GM12878 (cell line): ENCODE measurements around the gene COPS7A. TPM values are rescaled to one million over a fixed set of nuclear protein-coding genes. Genes with fewer than 3 reads are reported as not detected.
A peak's percentile ranks its signal among the peaks of the same experiment; 100 is the strongest.

Experiments used
- ATAC-seq: fragments of 200-7000 bp; cut with Tn5 transposase; 3 replicates; pipeline ENCODE4 v1.9.1; 2020; ENCODE audit warnings: mild to moderate bottlenecking, moderate library complexity
- Bru-seq: library from RNA; stranded (reverse); fragments of 400-500 nt; gene quantifications from one replicate; lab custom pipeline; 2021; lab: Mats Ljungman, UMichigan
- BruChase-seq, 2 experiments: library from RNA; stranded (reverse); fragments of 400-500 nt; gene quantifications; one replicate each; lab custom pipeline; 2021; lab: Mats Ljungman, UMichigan
- BruUV-seq: library from RNA; stranded (reverse); fragments of 400-500 nt; replicated peaks from 2 replicates; lab custom pipeline; 2021; lab: Mats Ljungman, UMichigan
- CTCF ChIA-PET: fragments of 300-600 bp; sonication (Branson Sonifier 250); formaldehyde crosslinking; extraction: SDS; loops from one replicate; lab custom pipeline; 2021; ENCODE audit warnings: inconsistent platforms; lab: Yijun Ruan, JAX
- POLR2A ChIA-PET: fragments of 350-600 bp; formaldehyde crosslinking; extraction: SDS; loops from one replicate; lab custom pipeline; 2021; ENCODE audit warnings: inconsistent platforms; lab: Charles Lee
- RAD21 ChIA-PET: fragments of 300-600 bp; sonication (Branson Sonifier 250); formaldehyde crosslinking; loops from one replicate; lab custom pipeline; 2023; ENCODE audit warnings: antibody characterized with exemption; ENCODE audit not compliant: unreplicated experiment; lab: Charles Lee
- SMC1A ChIA-PET: fragments of 300-600 bp; sonication (Branson Sonifier 250); formaldehyde crosslinking; loops from one replicate; lab custom pipeline; 2023; ENCODE audit not compliant: unreplicated experiment, uncharacterized antibody; lab: Charles Lee
- DNase-seq: peaks from one replicate; pipeline ENCODE4 v3.0.0-alpha.2; 2011; ENCODE audit warnings: low read depth, low spot score
- FAIRE-seq: peaks from 3 replicates; lab custom pipeline; 2011; peaks lifted over from hg19 to GRCh38; lab: Jason Lieb, UNC
- H2AFZ ChIP-seq: 2 replicates; pipeline ENCODE4 v1.6.0; 2011; ENCODE audit warnings: low read depth, low read length, control low read depth; ENCODE audit not compliant: control insufficient read depth
- H3K27ac ChIP-seq: 2 replicates; pipeline ENCODE4 v1.5.1; 2011; ENCODE audit warnings: control low read depth; ENCODE audit not compliant: control insufficient read depth, insufficient read depth
- H3K27me3 ChIP-seq, 2 experiments: replicated peaks in 1 of 2; 2 replicates each; pipeline versions ENCODE4 v1.6.0 to v1.6.1; 2011; ENCODE audit warnings: low read length in 1 of 2; ENCODE audit not compliant: control insufficient read depth in 2 of 2, insufficient read depth in 2 of 2
- H3K36me3 ChIP-seq, 2 experiments: 2 replicates each; pipeline ENCODE4 v1.5.1; 2011; ENCODE audit warnings: low read length in 1 of 2; ENCODE audit not compliant: control insufficient read depth in 2 of 2, insufficient read depth in 2 of 2
- H3K4me1 ChIP-seq: 2 replicates; pipeline ENCODE4 v1.6.1; 2011; ENCODE audit warnings: mild to moderate bottlenecking, low read length, moderate library complexity, mixed read lengths; ENCODE audit not compliant: control insufficient read depth, insufficient read depth
- H3K4me2 ChIP-seq: 2 replicates; pipeline ENCODE4 v1.6.0; 2011; ENCODE audit warnings: control low read depth; ENCODE audit not compliant: control insufficient read depth, insufficient read depth
- H3K4me3 ChIP-seq: fragments of 200-600 bp; sonication (generic); 2 replicates; pipeline ENCODE4 v1.5.1; 2016
- H3K79me2 ChIP-seq: 2 replicates; pipeline ENCODE4 v1.6.0; 2011; ENCODE audit warnings: low read length; ENCODE audit not compliant: control insufficient read depth, insufficient read depth
- H3K9ac ChIP-seq: 2 replicates; pipeline ENCODE4 v1.8.0; 2011; ENCODE audit warnings: low read length, control low read depth, mixed read lengths; ENCODE audit not compliant: control insufficient read depth, insufficient read depth
- H3K9me3 ChIP-seq: replicated peaks from 3 replicates; pipeline ENCODE4 v1.5.1; 2011; ENCODE audit warnings: mild to moderate bottlenecking, low read length; ENCODE audit not compliant: control insufficient read depth, insufficient read depth
- H4K20me1 ChIP-seq: 2 replicates; pipeline ENCODE4 v1.6.0; 2011; ENCODE audit not compliant: control insufficient read depth, insufficient read depth
- BRCA1 ChIP-seq: IDR thresholded peaks from 2 replicates; pipeline ENCODE4 v1.6.1; 2011; ENCODE audit warnings: low read depth, low read length, improper control_type of control experiment
- CHD4 ChIP-seq: fragments of 200-600 bp; sonication (generic); IDR thresholded peaks from 2 replicates; pipeline ENCODE4 v1.6.1; 2016; ENCODE audit warnings: mild to moderate bottlenecking
- CREB1 ChIP-seq: IDR thresholded peaks from 2 replicates; pipeline ENCODE4 v1.6.1; 2012; ENCODE audit warnings: low read depth, mild to moderate bottlenecking, inconsistent platforms
- FOS ChIP-seq: IDR thresholded peaks from 3 replicates; pipeline ENCODE4 v1.6.1; 2011; ENCODE audit warnings: borderline replicate concordance; ENCODE audit not compliant: insufficient read length; ENCODE audit errors: extremely low read depth
- FOXM1 ChIP-seq: IDR thresholded peaks from 2 replicates; pipeline ENCODE4 v1.6.1; 2012; ENCODE audit warnings: low read depth, mild to moderate bottlenecking, inconsistent platforms, low read length, moderate library complexity
- IRF4 ChIP-seq: IDR thresholded peaks from 2 replicates; pipeline ENCODE4 v1.6.1; 2011; ENCODE audit warnings: low read depth, low read length
- JUNB ChIP-seq: IDR thresholded peaks from 2 replicates; pipeline ENCODE4 v1.6.1; 2016; ENCODE audit warnings: antibody characterized with exemption, mild to moderate bottlenecking
- NFYB ChIP-seq: IDR thresholded peaks from 2 replicates; pipeline ENCODE4 v1.6.1; 2011; ENCODE audit warnings: low read depth, mild to moderate bottlenecking, low read length, improper control_type of control experiment, moderate library complexity; ENCODE audit not compliant: insufficient read depth
- SMARCA5 ChIP-seq: fragments of 450-650 bp; IDR thresholded peaks from 2 replicates; pipeline ENCODE4 v1.6.1; 2017; ENCODE audit warnings: mild to moderate bottlenecking
- WRNIP1 ChIP-seq: IDR thresholded peaks from 2 replicates; pipeline ENCODE4 v1.6.1; 2011; ENCODE audit warnings: low read depth, low read length, improper control_type of control experiment, borderline replicate concordance
- ZBED1 ChIP-seq: IDR thresholded peaks from 2 replicates; pipeline ENCODE4 v1.6.1; 2016; ENCODE audit warnings: borderline replicate concordance
- WGBS: methylation state at CpG from one replicate; pipeline ENCODE4 v1.1.6; 2016; ENCODE audit warnings: low lambda C conversion rate; ENCODE audit not compliant: insufficient replicate concordance, insufficient coverage; ENCODE audit errors: missing lambda C conversion rate; 5-methylcytosine and 5-hydroxymethylcytosine counted together
- in situ Hi-C: fragments of 300-500 bp; cut with MboI; formaldehyde crosslinking; loops from 9 replicates; pipeline ENCODE4 v1.14.3; 2018; ENCODE audit warnings: mixed read lengths
- intact Hi-C: fragments of 100-400 bp; cut with micrococcal nuclease; formaldehyde crosslinking; loops from one replicate; pipeline ENCODE4 v1.14.2; 2022; ENCODE audit not compliant: unreplicated experiment
- long read RNA-seq, 2 experiments: library from polyadenylated mRNA; unstranded; transcript quantifications; one replicate each; pipeline ENCODE4 v2.0.0, GENCODE V29; 2019 to 2020
- polyA minus RNA-seq, 3 experiments: library from RNA; depleted of rRNA, polyadenylated mRNA; stranded (reverse); fragments of >200 nt; gene quantifications; 2 replicates each; pipeline ENCODE4 v1.2.3, GENCODE V29; 2011
- polyA plus RNA-seq, 11 experiments: library from polyadenylated mRNA; depleted of rRNA in 4 of 11; unstranded in 6 of 11; stranded (reverse) in 5 of 11; fragments of >200 nt; fragmentation: Nextera tagmentation in 4 of 11; fragmentation: Illumina TruSeq in 1 of 11; extraction: Ambion mirVana in 4 of 11; extraction: Trizol in 1 of 11; gene quantifications; 1 replicate in 1 of 11; 2 replicates in 10 of 11; pipeline versions ENCODE4 v1.2.1 to v1.2.3, GENCODE V29; 2011 to 2016; ENCODE audit warnings: inconsistent platforms in 2 of 11, missing spikeins in 2 of 11, low read depth in 1 of 11
- total RNA-seq, 4 experiments: library from RNA; depleted of rRNA in 3 of 4; stranded (reverse); fragments of >200 nt in 3 of 4; fragmentation: Illumina TruSeq in 1 of 4; extraction: Trizol in 1 of 4; gene quantifications; 2 replicates each; pipeline versions ENCODE4 v1.2.1 to v1.2.3, GENCODE V29; 2013 to 2021
- TF ChIP-seq, protein P1 (sequence below), 3 experiments: IDR thresholded peaks in 2 of 3; conservative IDR thresholded peaks in 1 of 3; 2 replicates each; pipeline ENCODE4 v1.5.1; 2011; ENCODE audit warnings: low read depth in 3 of 3, low read length in 3 of 3, mild to moderate bottlenecking in 3 of 3, control low read depth in 2 of 3, moderate library complexity in 2 of 3, inconsistent platforms in 1 of 3, mixed read lengths in 1 of 3; ENCODE audit not compliant: control insufficient read depth in 2 of 3, insufficient read depth in 1 of 3; ENCODE audit errors: extremely low read depth in 1 of 3

The COPS7A gene, protein sequence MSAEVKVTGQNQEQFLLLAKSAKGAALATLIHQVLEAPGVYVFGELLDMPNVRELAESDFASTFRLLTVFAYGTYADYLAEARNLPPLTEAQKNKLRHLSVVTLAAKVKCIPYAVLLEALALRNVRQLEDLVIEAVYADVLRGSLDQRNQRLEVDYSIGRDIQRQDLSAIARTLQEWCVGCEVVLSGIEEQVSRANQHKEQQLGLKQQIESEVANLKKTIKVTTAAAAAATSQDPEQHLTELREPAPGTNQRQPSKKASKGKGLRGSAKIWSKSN
- total RNA-seq (2013; cell fraction: nucleolus; rRNA removed): 19.2 and 28.2 TPM in 2 replicates
- total RNA-seq (2014; rRNA removed): 53.6 and 56.3 TPM in 2 replicates
- total RNA-seq (2014; rRNA removed; fragmentation: Illumina TruSeq; extraction: Trizol): 26.8 and 28.8 TPM in 2 replicates
- total RNA-seq (2021): 42.1 and 48.4 TPM in 2 replicates
- 21.7 TPM for polyA plus RNA-seq (2011; ENCODE audit: low read depth)
- polyA plus RNA-seq (2011; rRNA removed): 43.5 and 70.9 TPM in 2 replicates
- polyA plus RNA-seq (2011; cell fraction: cytosol; rRNA removed): 76.3 and 82.0 TPM in 2 replicates
- 101 and 137 TPM in 2 replicates for polyA plus RNA-seq (2011; cell fraction: nucleus; rRNA removed)
- 31.2 and 38.5 TPM in 2 replicates for polyA plus RNA-seq (2012)
- 43.5 and 45.0 TPM in 2 replicates for polyA plus RNA-seq (2014; fragmentation: Illumina TruSeq; extraction: Trizol)
- polyA plus RNA-seq (2014; fragmentation: Nextera tagmentation; extraction: Ambion mirVana): 10 to 100 TPM; 25.7 to 26.1 TPM
- 55.3 and 61.7 TPM in 2 replicates for polyA plus RNA-seq (2014; rRNA removed)
- polyA plus RNA-seq (2016; fragmentation: Nextera tagmentation; extraction: Ambion mirVana): 10 to 100 TPM; 67.9 to 74.0 TPM
- 30.3 and 47.1 TPM in 2 replicates for polyA minus RNA-seq (2011; rRNA and poly(A)+ RNA removed)
- 9.5 and 9.9 TPM in 2 replicates for polyA minus RNA-seq (2011; cell fraction: cytosol; rRNA and poly(A)+ RNA removed)
- 9.6 and 16.2 TPM in 2 replicates for polyA minus RNA-seq (2011; cell fraction: nucleus; rRNA and poly(A)+ RNA removed)
- percentile 67 among the genes with signal in this experiment for Bru-seq, nascent RNA
- percentile 71 among the genes with signal in this experiment for BruChase-seq, experiment 1, labeled RNA remaining after a 6-hour chase
- BruChase-seq, experiment 2, labeled RNA remaining after a 2-hour chase: percentile 67 among the genes with signal in this experiment
- long read RNA-seq, experiment 1, transcript COPS7A-215 (8 exons, 2,127 nt): major isoform, 22 of 47 reads
- long read RNA-seq, experiment 1, transcript COPS7A-210 (8 exons, 1,832 nt): minor isoform, 6 of 47 reads
- long read RNA-seq, experiment 1, partial matches to known transcripts: 4 of 47 reads
- long read RNA-seq, experiment 1, other reads (novel, unspliced or antisense): 8 of 47 reads
- long read RNA-seq, experiment 2, transcript COPS7A-215 (8 exons, 2,127 nt): major isoform, 20 of 43 reads
- long read RNA-seq, experiment 2, partial matches to known transcripts: 7 of 43 reads
- long read RNA-seq, experiment 2, other reads (novel, unspliced or antisense): 10 of 43 reads

DNA sequence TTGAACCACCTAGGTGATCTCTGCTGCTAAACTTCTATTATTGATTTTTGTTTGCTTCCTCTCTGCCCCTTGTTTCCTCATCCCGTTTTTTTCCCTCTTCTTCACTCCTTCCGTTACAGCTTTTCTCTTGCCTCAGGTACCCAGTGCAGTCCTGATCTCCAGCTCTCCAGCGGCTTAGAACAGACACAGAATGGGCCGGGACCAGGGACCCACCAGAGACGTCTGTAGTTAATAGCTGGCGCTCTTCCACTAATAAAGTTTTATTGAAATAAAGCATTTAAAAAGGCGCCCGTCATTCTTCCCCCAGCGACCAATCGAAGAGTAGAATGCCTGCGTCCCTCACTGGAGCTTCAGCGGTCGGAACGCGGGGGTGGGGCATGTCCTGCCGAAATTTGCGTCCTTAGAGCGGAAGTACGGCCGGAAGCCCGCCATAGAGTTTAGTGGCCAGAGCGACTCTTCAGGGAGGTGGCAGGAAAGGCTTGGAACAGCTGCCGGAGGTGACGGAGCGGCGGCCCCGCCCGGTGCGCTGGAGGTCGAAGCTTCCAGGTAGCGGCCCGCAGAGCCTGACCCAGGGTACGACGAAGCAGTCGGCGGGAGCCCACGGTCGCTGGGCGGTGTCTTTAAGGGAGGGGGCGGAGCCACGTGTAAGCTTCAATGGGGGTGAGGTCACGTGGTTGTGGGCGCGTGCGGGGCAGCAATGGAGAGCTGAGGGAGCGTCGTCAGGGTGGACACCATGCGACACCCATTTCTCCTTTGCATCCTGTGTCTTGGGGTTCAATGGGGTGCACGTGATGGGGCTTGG, at the start of gene COPS7A:
Gene COPS7A, plus strand, starts transcription at position 440 of the 802 bp plus-strand sequence. CDS start 611 bp downstream, outside the sequence.
- under 1% methylated on average over 48 of the region's 49 CpGs for WGBS
- ChIA-PET POLR2A (interaction anchor here (0.6 to 3.6 kb wide), 22 partner anchors 9 to 298 kb away, joined by 3 to 53 read pairs (median 5); partner anchors contain the start of genes CDCA3, GAPDH, LPAR5 and MLF2), SMC1A (interaction anchor here (0.6 to 3.1 kb wide), 16 partner anchors 10 to 128 kb away, joined by 3 to 31 read pairs (median 4); partner anchors contain the start of genes CDCA3, MLF2, USP5 and ZNF384), RAD21 (interaction anchor here (0.7 to 3.3 kb wide), 16 partner anchors 22 to 129 kb away, joined by 3 to 45 read pairs (median 5); partner anchors contain the start of genes CDCA3, LPAR5, MLF2 and PTMS), CTCF (interaction anchor here (0.7 to 3.5 kb wide), 27 partner anchors 9 to 411 kb away, joined by 3 to 28 read pairs (median 4); partner anchors contain the start of genes CDCA3, MLF2, USP5 and ZNF384)
- peak within 1 kb of the TSS; percentile 80 for H3K27ac ChIP-seq
- H3K27me3 ChIP-seq: no peaks in the 10 kb centered on the region
- peak within 1 kb of the TSS; percentile 98 for H3K4me2 ChIP-seq
- ATAC-seq (peak; percentile 98), DNase-seq (peak; percentile 97), FAIRE-seq (peak; percentile 99)
- H3K9ac ChIP-seq: peak within 1 kb of the TSS; percentile 91
- no peaks in the 10 kb centered on the region for H4K20me1 ChIP-seq
- no peaks in the 10 kb centered on the region for H3K9me3 ChIP-seq
- BruUV-seq: no TSS peak
- H3K36me3 ChIP-seq: peaks cover 0 to 3% of the 10 kb centered on the region in 2 experiments; a peak in 1 of 4 replicates
- peak within 1 kb of the TSS; percentile 93 for H2AFZ ChIP-seq
- peak within 1 kb of the TSS; percentile 91 for H3K4me3 ChIP-seq
- H3K79me2 ChIP-seq: peaks cover 10% of the 10 kb centered on the region
- in situ Hi-C loops (no loop called here), intact Hi-C loops (loop anchor here (1.0 kb wide), 1 partner anchor 35 kb away; the partner anchor contains the start of gene ZNF384)
- H3K4me1 ChIP-seq: no peaks in the 10 kb centered on the region; the same call in 1 of the 2 replicates
- no peak for TF ChIP-seq FOS
- no peak; the same call in 1 of the 2 replicates for TF ChIP-seq ZBED1
- TF ChIP-seq SMARCA5: no peak
- TF ChIP-seq CHD4: no peak
- peak; percentile 96 for TF ChIP-seq CREB1
- TF ChIP-seq, protein P1, sequence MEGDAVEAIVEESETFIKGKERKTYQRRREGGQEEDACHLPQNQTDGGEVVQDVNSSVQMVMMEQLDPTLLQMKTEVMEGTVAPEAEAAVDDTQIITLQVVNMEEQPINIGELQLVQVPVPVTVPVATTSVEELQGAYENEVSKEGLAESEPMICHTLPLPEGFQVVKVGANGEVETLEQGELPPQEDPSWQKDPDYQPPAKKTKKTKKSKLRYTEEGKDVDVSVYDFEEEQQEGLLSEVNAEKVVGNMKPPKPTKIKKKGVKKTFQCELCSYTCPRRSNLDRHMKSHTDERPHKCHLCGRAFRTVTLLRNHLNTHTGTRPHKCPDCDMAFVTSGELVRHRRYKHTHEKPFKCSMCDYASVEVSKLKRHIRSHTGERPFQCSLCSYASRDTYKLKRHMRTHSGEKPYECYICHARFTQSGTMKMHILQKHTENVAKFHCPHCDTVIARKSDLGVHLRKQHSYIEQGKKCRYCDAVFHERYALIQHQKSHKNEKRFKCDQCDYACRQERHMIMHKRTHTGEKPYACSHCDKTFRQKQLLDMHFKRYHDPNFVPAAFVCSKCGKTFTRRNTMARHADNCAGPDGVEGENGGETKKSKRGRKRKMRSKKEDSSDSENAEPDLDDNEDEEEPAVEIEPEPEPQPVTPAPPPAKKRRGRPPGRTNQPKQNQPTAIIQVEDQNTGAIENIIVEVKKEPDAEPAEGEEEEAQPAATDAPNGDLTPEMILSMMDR (IDR thresholded peaks at IDR 0.05 in 2 of 3, conservative IDR thresholded peaks at IDR 0.05 in 1 of 3; ENCODE audit: control insufficient read depth in 2 of 3, extremely low read depth in 1 of 3, insufficient read depth in 1 of 3, low read depth in 3 of 3, low read length in 3 of 3): peak in 1 of 3 experiments; percentile 10; a peak in 1 of 6 replicates
- TF ChIP-seq NFYB: peak; percentile 68; the same call in 1 of the 2 replicates
- no peak for TF ChIP-seq WRNIP1
- TF ChIP-seq FOXM1: no peak; the same call in 1 of the 2 replicates
- no peak; the same call in 1 of the 2 replicates for TF ChIP-seq BRCA1
- TF ChIP-seq JUNB: no peak
- no peak for TF ChIP-seq IRF4
